Vagina (tissue), 2 donors: ENCODE measurements around the gene PCBD2. TPM values are rescaled to one million over a fixed set of nuclear protein-coding genes. Genes with fewer than 3 reads are reported as not detected.

ENCODE experiments used
- DNase-seq, 2 donors: peaks; one replicate each; pipeline ENCODE4 v3.0.0-alpha.2; 2017; ENCODE audit errors: extremely low spot score in 2 of 2
- H3K27ac ChIP-seq: fragments of 200-600 bp; sonication (generic); one replicate; pipeline ENCODE4 v1.5.1; 2019
- H3K27me3 ChIP-seq: fragments of 200-600 bp; sonication (generic); one replicate; pipeline ENCODE4 v1.5.1; 2019
- H3K36me3 ChIP-seq, 2 donors: fragments of 200-600 bp; sonication (generic); one replicate each; pipeline ENCODE4 v1.5.1; 2017 to 2019
- H3K4me1 ChIP-seq: fragments of 200-600 bp; sonication (generic); one replicate; pipeline ENCODE4 v1.5.1; 2019
- H3K4me3 ChIP-seq, 2 donors: fragments of 200-600 bp; sonication (generic); 1 replicate in 1 of 2; 2 replicates in 1 of 2; pipeline ENCODE4 v1.5.1; 2016 to 2019
- H3K9me3 ChIP-seq: fragments of 200-600 bp; sonication (generic); one replicate; pipeline ENCODE4 v1.5.1; 2019
- POLR2A ChIP-seq, 2 donors: fragments of 450-650 bp; IDR thresholded peaks; one replicate each; pipeline ENCODE4 v1.6.1; 2017; ENCODE audit warnings: antibody characterized with exemption in 2 of 2, mild to moderate bottlenecking in 2 of 2, moderate library complexity in 2 of 2
- POLR2AphosphoS5 ChIP-seq, 2 donors: sonication (generic); formaldehyde crosslinking; IDR thresholded peaks; one replicate each; pipeline ENCODE4 v1.9.0; 2017; ENCODE audit warnings: antibody characterized with exemption in 2 of 2, mild to moderate bottlenecking in 2 of 2, low read depth in 1 of 2; ENCODE audit not compliant: insufficient read depth in 1 of 2
- intact Hi-C: fragments of 100-400 bp; cut with DNase I; formaldehyde crosslinking; loops from one replicate; pipeline ENCODE4 v1.15.1; 2023
- microRNA counts, 2 donors: library from miRNA; unstranded; fragments of <30 nt; microRNA quantifications; one replicate each; lab custom pipeline; 2016 to 2017
- microRNA-seq: library from miRNA; unstranded; fragments of <30 nt; microRNA quantifications from one replicate; pipeline ENCODE4, GENCODE V29; 2017; ENCODE audit warnings: borderline number of aligned reads, borderline replicate concordance
- small RNA-seq: library from RNA; depleted of rRNA; stranded (forward); fragments of <200 nt; gene quantifications from one replicate; pipeline ENCODE3, GENCODE V24; 2016
- total RNA-seq: library from RNA; depleted of rRNA; stranded (reverse); fragments of >200 nt; gene quantifications from one replicate; pipeline ENCODE4 v1.2.3, GENCODE V29; 2016

PCBD2 gene
- total RNA-seq, 1 donor from 2014 or later = 6.1 TPM

- no peaks in the 10 kb centered on the region for H3K36me3 ChIP-seq
- H3K9me3 ChIP-seq = no peaks in the 10 kb centered on the region
- intact Hi-C loops = no loop called here
- DNase-seq = no peak
- TF ChIP-seq POLR2AphosphoS5 (IDR thresholded peaks at IDR 0.05; ENCODE audit: insufficient read depth in 1 of 2, low read depth in 1 of 2) = no peak
- TF ChIP-seq POLR2A (IDR thresholded peaks at IDR 0.05) = no peak
- H3K4me3 ChIP-seq = no peak overlapping the region
- H3K27me3 ChIP-seq = no peaks in the 10 kb centered on the region
- no peak overlapping the region for H3K27ac ChIP-seq
- peaks cover 13% of the 10 kb centered on the region for H3K4me1 ChIP-seq
These were observed 107.2 kb downstream of the PCBD2 start for GRCh38 chr5:135012033-135012588.

MicroRNA genes within 50 kb of the gene (microRNA counts, 767-probe panel; counts per million panel counts)
- 238 to 261 counts per million in 2 donors for microRNA hsa-miR-4461 (lab: Ali Mortazavi, UCI)

Small RNAs within 50 kb of the gene (microRNA-seq; reads per million reads assigned to microRNA genes)
- gene MIR4461 = not detected

Small RNAs within 50 kb of the gene (small RNA-seq; reads per million reads assigned to genes)
- gene MIR4461 (not detected), gene MTND3P25 (not detected), gene MTND4LP30 (not detected)

Other genes starting within 250 kb of the PCBD2 start
- gene CAMLG, start 166.6 kb upstream of the PCBD2 start, total RNA-seq = 49.1 TPM
- 31.7 TPM for gene DDX46, start 146.4 kb upstream of the PCBD2 start, total RNA-seq
- gene C5orf24, start 59.2 kb upstream of the PCBD2 start, total RNA-seq = 38.3 TPM
- gene TXNDC15, start 30.8 kb upstream of the PCBD2 start, total RNA-seq = 92.3 TPM
- not detected for gene CATSPER3, start 62.8 kb downstream of the PCBD2 start, total RNA-seq
- gene PITX1, start 129.1 kb downstream of the PCBD2 start, total RNA-seq = 141 TPM